K562 (cell line): ENCODE results near the gene ELFN2. TPM values are rescaled to one million over a fixed set of nuclear protein-coding genes. Genes with fewer than 3 reads are reported as not detected.

Experiments
- ATAC-seq: fragments of 200-7000 bp; cut with Tn5 transposase; 3 replicates; pipeline ENCODE4 v1.9.1; 2020; ENCODE audit warnings: moderate library complexity
- BruUV-seq: library from RNA; stranded (reverse); fragments of 400-500 nt; replicated peaks from 2 replicates; lab custom pipeline; 2021; lab: Mats Ljungman, UMichigan
- CTCF ChIA-PET: fragments of 300-600 bp; formaldehyde crosslinking; extraction: SDS; loops from one replicate; lab custom pipeline; 2021; ENCODE audit warnings: low intra/inter-chr PET ratio; lab: Yijun Ruan, JAX
- POLR2A ChIA-PET: fragments of 300-600, 350-650 bp; sonication (Branson Sonifier 250); formaldehyde crosslinking; extraction: SDS; loops from one replicate; lab custom pipeline; 2021; ENCODE audit warnings: antibody characterized with exemption, inconsistent platforms; lab: Yijun Ruan, JAX
- DNase-seq, 4 experiments: peaks; one replicate each; pipeline versions ENCODE4 v3.0.0 to v3.0.0-alpha.2; 2011 to 2018; ENCODE audit warnings: low spot score in 3 of 4, mixed read lengths in 3 of 4; ENCODE audit errors: extremely low read depth in 1 of 4
- FAIRE-seq: peaks from 2 replicates; lab custom pipeline; 2011; peaks lifted over from hg19 to GRCh38; lab: Jason Lieb, UNC
- H2AFZ ChIP-seq: 2 replicates; pipeline ENCODE4 v1.6.0; 2011; ENCODE audit warnings: low read depth, low read length, control low read depth, inconsistent platforms
- H3K27ac ChIP-seq: fragments of 200-600 bp; 3 replicates; pipeline ENCODE4 v1.8.0; 2011; ENCODE audit warnings: low read depth, mild to moderate bottlenecking, control low read depth, inconsistent platforms, low read length, moderate library complexity, mixed read lengths; ENCODE audit errors: extremely low read depth
- H3K27me3 ChIP-seq, 2 experiments: fragments of 300-600 bp in 1 of 2; 2 replicates in 1 of 2; 3 replicates in 1 of 2; pipeline versions ENCODE4 v1.6.0 to v1.8.0; 2011; ENCODE audit warnings: inconsistent platforms in 2 of 2, low read length in 2 of 2, mild to moderate bottlenecking in 1 of 2, mixed read lengths in 1 of 2, moderate library complexity in 1 of 2; ENCODE audit not compliant: control insufficient read depth in 2 of 2, insufficient read depth in 2 of 2
- H3K36me3 ChIP-seq: fragments of 300-600 bp; 3 replicates; pipeline ENCODE4 v1.8.0; 2011; ENCODE audit warnings: mild to moderate bottlenecking, low read length, inconsistent platforms; ENCODE audit not compliant: control insufficient read depth, insufficient read depth
- H3K4me1 ChIP-seq, 2 experiments: fragments of 200-600 bp in 1 of 2; replicated peaks in 1 of 2; 2 replicates in 1 of 2; 3 replicates in 1 of 2; pipeline versions ENCODE4 v1.5.1 to v1.8.0; 2011; ENCODE audit warnings: inconsistent platforms in 2 of 2, low read length in 2 of 2, mild to moderate bottlenecking in 1 of 2, mixed read lengths in 1 of 2, moderate library complexity in 1 of 2; ENCODE audit not compliant: control insufficient read depth in 2 of 2, insufficient read depth in 2 of 2
- H3K4me2 ChIP-seq: 2 replicates; pipeline ENCODE4 v1.6.1; 2011; ENCODE audit warnings: low read length, control low read depth, inconsistent platforms, mixed read lengths; ENCODE audit not compliant: insufficient read depth
- H3K4me3 ChIP-seq: fragments of 200-600 bp; sonication (generic), shearing (Covaris generic); 2 replicates; pipeline ENCODE4 v1.5.1; 2016; ENCODE audit warnings: control low read depth, inconsistent platforms
- H3K79me2 ChIP-seq: fragments of 200-600 bp; 3 replicates; pipeline ENCODE4 v1.8.0; 2011; ENCODE audit warnings: low read length, inconsistent platforms; ENCODE audit not compliant: control insufficient read depth, insufficient read depth
- H3K9ac ChIP-seq, 2 experiments: 2 replicates each; pipeline versions ENCODE4 v1.6.0 to v1.6.1; 2011; ENCODE audit warnings: low read depth in 2 of 2, low read length in 2 of 2, control low read depth in 1 of 2, inconsistent platforms in 1 of 2, mild to moderate bottlenecking in 1 of 2, mixed read lengths in 1 of 2; ENCODE audit not compliant: insufficient read depth in 1 of 2
- H3K9me1 ChIP-seq: one replicate; pipeline ENCODE4 v1.6.0; 2011; ENCODE audit warnings: inconsistent platforms, mild to moderate bottlenecking, low read length, moderate library complexity; ENCODE audit not compliant: control insufficient read depth, insufficient read depth
- H3K9me3 ChIP-seq: replicated peaks from 2 replicates; pipeline ENCODE4 v1.5.1; 2011; ENCODE audit warnings: low read depth, low read length, inconsistent platforms; ENCODE audit not compliant: control insufficient read depth, insufficient read depth
- H4K20me1 ChIP-seq: replicated peaks from 2 replicates; pipeline ENCODE4 v1.6.1; 2011; ENCODE audit warnings: low read length, inconsistent platforms, mixed read lengths; ENCODE audit not compliant: control insufficient read depth, insufficient read depth
- CHAMP1 ChIP-seq: fragments of 450-650 bp; IDR thresholded peaks from 2 replicates; pipeline ENCODE4 v1.6.1; 2016; ENCODE audit warnings: mild to moderate bottlenecking
- EP400 ChIP-seq: fragments of 450-650 bp; IDR thresholded peaks from 2 replicates; pipeline ENCODE4 v1.6.1; 2017; ENCODE audit warnings: antibody characterized with exemption, mild to moderate bottlenecking, moderate library complexity
- MECOM ChIP-seq: fragments of 250-450 bp; sonication (Bioruptor Pico); IDR thresholded peaks from 2 replicates; pipeline ENCODE4 v1.8.0; 2022; ENCODE audit warnings: inconsistent platforms
- POLR2AphosphoS2 ChIP-seq: IDR thresholded peaks from 2 replicates; pipeline ENCODE4 v1.6.1; 2012; ENCODE audit warnings: low read length, improper control_type of control experiment
- SIRT6 ChIP-seq: IDR thresholded peaks from one replicate; pipeline ENCODE4 v1.6.1; 2012; ENCODE audit warnings: low read depth, mild to moderate bottlenecking, control low read depth, inconsistent platforms, low read length, moderate library complexity
- TCF7 ChIP-seq: sonication (generic); IDR thresholded peaks from 2 replicates; pipeline ENCODE4 v1.6.1; 2016; ENCODE audit warnings: antibody characterized with exemption, borderline replicate concordance
- ZBTB7A ChIP-seq: IDR thresholded peaks from 2 replicates; pipeline ENCODE4 v1.6.1; 2011; ENCODE audit warnings: low read depth, mild to moderate bottlenecking, low read length, moderate library complexity, borderline replicate concordance; ENCODE audit not compliant: control insufficient read depth
- whole genome bisulfite sequencing: fragments of 100-300 bp; shearing (Covaris generic); methylation state at CpG from one replicate; pipeline ENCODE4 v1.1.6; 2016; ENCODE audit warnings: low coverage, mixed read lengths; ENCODE audit not compliant: insufficient coverage; ENCODE audit errors: missing lambda C conversion rate; 5-methylcytosine and 5-hydroxymethylcytosine counted together
- in situ Hi-C: fragments of 300-500 bp; cut with MboI; formaldehyde crosslinking; loops from 4 replicates; pipeline ENCODE4 v1.15.0; 2018; ENCODE audit warnings: inconsistent platforms, mixed read lengths
- intact Hi-C: fragments of 100-400 bp; cut with micrococcal nuclease; formaldehyde crosslinking; loops from 2 replicates; pipeline ENCODE4 v1.14.2; 2022
- polyA plus RNA-seq, 8 experiments: library from polyadenylated mRNA; depleted of rRNA in 4 of 8; stranded (reverse) in 5 of 8; unstranded in 3 of 8; fragments of >200 nt; fragmentation: Nextera tagmentation in 2 of 8; fragmentation: Illumina TruSeq in 1 of 8; extraction: Ambion mirVana in 2 of 8; extraction: Trizol in 1 of 8; gene quantifications; 2 replicates each; pipeline versions ENCODE4 v1.2.1 to v1.2.3, GENCODE V29; 2011 to 2014; ENCODE audit warnings: inconsistent platforms in 1 of 8, missing spikeins in 1 of 8
- total RNA-seq, 7 experiments: library from RNA; depleted of rRNA in 6 of 7; stranded (reverse); fragments of >200 nt in 6 of 7; fragmentation: Illumina TruSeq in 2 of 7; extraction: Trizol in 2 of 7; gene quantifications; 2 replicates each; pipeline versions ENCODE4 v1.2.1 to v1.2.3, GENCODE V29; 2011 to 2021; ENCODE audit warnings: low replicate concordance in 1 of 7

ELFN2 gene
- total and polyA plus RNA-seq, 9 of the 15 experiments (the other 6 are each of a cell fraction or from before 2014, with no cell fraction given), result not detected

- TF ChIP-seq TCF7 (no peak), MECOM (CRISPR knock-in tag) (no peak)
- TF ChIP-seq, all 486 proteins: peak for 0
These were observed 43.9 kb downstream of the ELFN2 start (continued) for GRCh38 chr22:37383341-37383740.

DNA sequence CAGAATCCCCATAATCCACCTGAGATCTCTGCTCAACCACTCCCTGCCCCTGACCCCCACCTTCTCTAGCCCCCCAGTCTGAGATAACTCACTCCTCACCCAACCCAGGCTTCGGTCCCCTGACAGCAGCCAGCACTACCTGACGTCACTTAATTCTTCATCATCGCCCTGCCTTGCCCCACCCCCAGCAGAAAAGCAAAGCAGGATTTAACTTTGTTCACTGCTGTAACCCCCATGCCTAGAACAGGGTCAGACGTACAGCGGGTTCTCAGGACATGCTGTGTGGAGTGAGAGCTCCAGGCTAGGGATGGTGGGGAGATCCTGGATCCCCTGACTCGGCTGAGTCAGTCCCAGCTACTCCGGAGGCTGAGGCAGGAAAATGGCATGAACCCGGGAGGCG is 45.8 kb downstream of the ELFN2 start:
- peaks cover 0 to 54% of the 10 kb centered on the region in 2 experiments; a peak in 3 of 5 replicates for H3K27me3 ChIP-seq
- H3K79me2 ChIP-seq, result no peaks in the 10 kb centered on the region
- no peaks in the 10 kb centered on the region for H3K9me1 ChIP-seq
- CTCF ChIA-PET, result no interaction called here
- POLR2A ChIA-PET, result no interaction called here
- no peak overlapping the region for H2AFZ ChIP-seq
- no peaks in the 10 kb centered on the region; the same call in 1 of the 2 replicates for H4K20me1 ChIP-seq
- FAIRE-seq (no peak), DNase-seq (no peak), ATAC-seq (no peak)
- in situ Hi-C loops (no loop called here), intact Hi-C loops (no loop called here)
- 2% methylated on average over 9 of the region's 9 CpGs for WGBS
- TF ChIP-seq POLR2AphosphoS2 (no peak), EP400 (no peak), CHAMP1 (no peak), SIRT6 (no peak), ZBTB7A (no peak)
- H3K4me3 ChIP-seq, result no peak overlapping the region
- peaks cover 0 to 7% of the 10 kb centered on the region in 2 experiments; a peak in 2 of 5 replicates for H3K4me1 ChIP-seq
- H3K4me2 ChIP-seq, result no peak overlapping the region
- no peak overlapping the region for H3K27ac ChIP-seq
- no peaks in the 10 kb centered on the region for H3K9me3 ChIP-seq
- no peaks in the 10 kb centered on the region for H3K36me3 ChIP-seq
- H3K9ac ChIP-seq, result no peak overlapping the region
- no TSS peak for BruUV-seq
